ENCODE results near the gene AGAP3. TPM values are rescaled to one million over a fixed set of nuclear protein-coding genes. Genes with fewer than 3 reads are reported as not detected.

AGAP3 gene
- total RNA-seq, 4 donors from 2014 or later, result 68.6 to 100 (median 72.2) TPM

DNA sequence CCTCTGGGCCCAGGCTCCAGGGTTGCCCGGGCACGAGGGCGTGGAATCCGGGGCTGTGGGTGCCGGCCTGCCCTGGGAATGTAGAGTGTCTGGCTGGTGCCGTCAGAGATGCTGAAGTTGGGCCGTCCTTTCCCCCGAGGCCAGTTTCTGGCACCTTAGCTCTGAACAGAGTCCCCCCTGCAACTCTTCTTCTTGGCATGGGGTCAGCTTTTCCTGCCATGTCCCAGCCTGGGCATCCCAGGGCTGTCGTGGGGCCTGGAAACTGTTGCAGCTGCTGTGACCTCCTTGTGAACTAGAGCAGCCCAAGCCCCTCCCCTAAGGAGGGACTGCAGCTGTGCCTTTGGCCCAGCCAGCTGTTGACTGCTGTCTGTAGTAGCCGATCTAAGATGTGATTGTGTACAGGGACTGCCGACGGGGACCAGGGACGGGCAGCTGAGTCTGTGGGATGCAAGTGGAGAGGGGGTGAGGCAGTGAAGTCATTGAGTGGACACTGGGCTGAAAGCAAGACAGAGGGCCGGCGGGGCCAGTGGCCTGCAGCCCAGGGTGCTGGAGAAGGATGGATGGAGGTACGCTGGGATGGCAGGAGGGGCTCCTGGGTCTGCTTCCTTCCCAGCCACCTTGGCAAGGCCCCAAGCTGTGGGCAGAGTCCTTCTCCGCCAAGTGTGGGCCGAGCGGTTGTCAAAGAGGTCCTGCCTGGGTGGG, 45.5 kb downstream of the AGAP3 start:
- no peak for TF ChIP-seq POLR2A (IDR thresholded peaks at IDR 0.05)
- TF ChIP-seq, protein P1, sequence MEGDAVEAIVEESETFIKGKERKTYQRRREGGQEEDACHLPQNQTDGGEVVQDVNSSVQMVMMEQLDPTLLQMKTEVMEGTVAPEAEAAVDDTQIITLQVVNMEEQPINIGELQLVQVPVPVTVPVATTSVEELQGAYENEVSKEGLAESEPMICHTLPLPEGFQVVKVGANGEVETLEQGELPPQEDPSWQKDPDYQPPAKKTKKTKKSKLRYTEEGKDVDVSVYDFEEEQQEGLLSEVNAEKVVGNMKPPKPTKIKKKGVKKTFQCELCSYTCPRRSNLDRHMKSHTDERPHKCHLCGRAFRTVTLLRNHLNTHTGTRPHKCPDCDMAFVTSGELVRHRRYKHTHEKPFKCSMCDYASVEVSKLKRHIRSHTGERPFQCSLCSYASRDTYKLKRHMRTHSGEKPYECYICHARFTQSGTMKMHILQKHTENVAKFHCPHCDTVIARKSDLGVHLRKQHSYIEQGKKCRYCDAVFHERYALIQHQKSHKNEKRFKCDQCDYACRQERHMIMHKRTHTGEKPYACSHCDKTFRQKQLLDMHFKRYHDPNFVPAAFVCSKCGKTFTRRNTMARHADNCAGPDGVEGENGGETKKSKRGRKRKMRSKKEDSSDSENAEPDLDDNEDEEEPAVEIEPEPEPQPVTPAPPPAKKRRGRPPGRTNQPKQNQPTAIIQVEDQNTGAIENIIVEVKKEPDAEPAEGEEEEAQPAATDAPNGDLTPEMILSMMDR (IDR thresholded peaks at IDR 0.05), result no peak
- no peaks in the 10 kb centered on the region for H3K27me3 ChIP-seq
- intact Hi-C loops (cut with DNase I), result no loop called here
- H3K4me1 ChIP-seq, result peaks cover 0 to 4% (median 0%) of the 10 kb centered on the region in 3 donors
- no peaks in the 10 kb centered on the region for H3K9me3 ChIP-seq
- WGBS, 2 donors, result 77 to 85% methylated on average over 9 to 10 of the region's 19 CpGs
- peaks cover 73 to 100% (median 75%) of the 10 kb centered on the region in 3 donors for H3K36me3 ChIP-seq
- H3K4me3 ChIP-seq, result no peak overlapping the region
- H3K27ac ChIP-seq, result no peak overlapping the region
- no peak for DNase-seq

DNA sequence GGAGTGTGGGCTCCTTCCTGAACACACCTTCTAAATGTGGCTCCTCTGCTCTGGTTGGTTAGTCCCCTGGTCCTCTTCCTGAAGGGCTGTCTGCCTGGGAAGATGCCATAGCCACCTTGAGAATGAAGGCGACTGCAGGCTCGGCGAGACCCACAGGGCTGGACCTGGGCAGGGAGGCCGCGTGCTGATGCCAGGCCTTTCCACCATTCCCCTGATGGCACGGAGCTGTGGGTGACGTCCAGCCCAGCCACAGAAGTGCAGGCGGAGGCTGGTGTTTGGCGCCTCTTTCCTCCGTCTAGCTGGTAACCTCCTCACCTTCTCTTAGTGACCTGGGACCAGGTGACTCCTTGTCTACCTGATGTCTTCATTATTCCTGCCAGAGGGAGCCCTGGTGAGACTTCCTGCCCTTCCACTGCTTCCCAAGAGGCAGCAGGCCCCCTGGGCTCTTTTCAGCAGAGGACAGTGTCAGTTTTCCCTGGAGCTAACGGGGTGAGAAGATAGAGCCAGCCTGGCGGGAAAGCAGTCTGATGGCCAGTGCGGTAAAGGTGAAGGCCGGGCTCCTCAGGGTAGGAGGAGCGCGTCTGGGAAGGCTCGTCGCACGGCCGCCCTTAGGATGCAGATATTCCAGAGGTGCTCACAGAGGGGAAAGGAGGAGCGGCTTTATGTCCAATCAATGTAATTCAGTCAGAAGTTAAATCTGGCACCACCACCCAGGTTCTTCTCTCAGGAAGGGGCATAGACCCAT, 46.4 kb downstream of the AGAP3 start:
- Histone ChIP-seq H3K4me1 (no peaks in the 10 kb centered on the region), H3K4me3 (no peak overlapping the region), H3K36me3 (peaks cover 74 to 100% (median 78%) of the 10 kb centered on the region in 3 donors), H3K27me3 (no peaks in the 10 kb centered on the region), H3K27ac (no peak overlapping the region), H3K9me3 (no peaks in the 10 kb centered on the region)
- DNase-seq, result no peak
- 91 to 96% methylated on average over 16 to 18 of the region's 21 CpGs for WGBS, 2 donors
- TF ChIP-seq, protein P1 (IDR thresholded peaks at IDR 0.05), result no peak
- no peak for TF ChIP-seq POLR2A (IDR thresholded peaks at IDR 0.05)
- intact Hi-C loops (cut with DNase I), result no loop called here

DNA sequence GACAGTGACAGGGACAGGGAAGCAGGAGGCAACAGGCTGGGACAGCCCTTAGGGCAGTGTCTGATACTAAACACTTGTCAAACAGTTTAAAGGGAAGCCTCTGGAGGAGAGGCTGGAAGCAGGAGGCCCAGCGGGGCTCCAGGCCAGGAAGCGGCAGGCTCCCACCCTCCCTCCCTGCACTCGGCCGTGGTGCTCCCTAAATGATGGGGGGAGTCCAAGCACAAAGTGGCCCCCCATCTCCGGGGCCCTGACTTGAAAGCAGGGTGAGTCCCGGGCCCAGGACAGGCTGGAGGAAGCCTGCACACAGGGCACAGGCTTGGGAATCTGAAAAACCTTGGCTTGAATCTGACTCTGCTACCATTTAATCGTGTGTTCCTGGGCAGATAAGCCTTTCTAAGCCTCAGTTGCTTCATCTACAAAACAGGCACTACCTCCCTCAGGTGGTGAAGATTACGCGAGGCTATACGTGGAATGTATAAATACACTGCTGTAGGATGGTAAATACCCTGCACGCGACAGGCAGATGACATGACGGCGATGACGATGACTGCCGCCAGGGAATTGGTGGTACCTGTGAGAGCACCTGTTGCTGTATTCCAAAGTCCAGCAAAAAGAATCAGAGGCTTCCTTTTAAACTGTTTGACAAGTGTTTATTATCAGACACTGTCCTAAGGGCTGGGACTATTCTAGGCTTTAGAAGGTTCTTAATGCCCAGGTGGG, 47.2 kb downstream of the AGAP3 start:
- intact Hi-C loops (cut with DNase I), result no loop called here
- no peaks in the 10 kb centered on the region for H3K27me3 ChIP-seq
- H3K36me3 ChIP-seq, result peaks cover 76 to 100% (median 78%) of the 10 kb centered on the region in 3 donors
- TF ChIP-seq, protein P1 (IDR thresholded peaks at IDR 0.05), result no peak
- no peak for TF ChIP-seq POLR2A (IDR thresholded peaks at IDR 0.05)
- H3K4me1 ChIP-seq, result no peaks in the 10 kb centered on the region
- no peak for DNase-seq
- H3K4me3 ChIP-seq, result no peak overlapping the region
- H3K9me3 ChIP-seq, result no peaks in the 10 kb centered on the region
- no peak overlapping the region for H3K27ac ChIP-seq
- WGBS, 2 donors, result 87 to 93% methylated on average over 9 to 10 of the region's 16 CpGs

DNA sequence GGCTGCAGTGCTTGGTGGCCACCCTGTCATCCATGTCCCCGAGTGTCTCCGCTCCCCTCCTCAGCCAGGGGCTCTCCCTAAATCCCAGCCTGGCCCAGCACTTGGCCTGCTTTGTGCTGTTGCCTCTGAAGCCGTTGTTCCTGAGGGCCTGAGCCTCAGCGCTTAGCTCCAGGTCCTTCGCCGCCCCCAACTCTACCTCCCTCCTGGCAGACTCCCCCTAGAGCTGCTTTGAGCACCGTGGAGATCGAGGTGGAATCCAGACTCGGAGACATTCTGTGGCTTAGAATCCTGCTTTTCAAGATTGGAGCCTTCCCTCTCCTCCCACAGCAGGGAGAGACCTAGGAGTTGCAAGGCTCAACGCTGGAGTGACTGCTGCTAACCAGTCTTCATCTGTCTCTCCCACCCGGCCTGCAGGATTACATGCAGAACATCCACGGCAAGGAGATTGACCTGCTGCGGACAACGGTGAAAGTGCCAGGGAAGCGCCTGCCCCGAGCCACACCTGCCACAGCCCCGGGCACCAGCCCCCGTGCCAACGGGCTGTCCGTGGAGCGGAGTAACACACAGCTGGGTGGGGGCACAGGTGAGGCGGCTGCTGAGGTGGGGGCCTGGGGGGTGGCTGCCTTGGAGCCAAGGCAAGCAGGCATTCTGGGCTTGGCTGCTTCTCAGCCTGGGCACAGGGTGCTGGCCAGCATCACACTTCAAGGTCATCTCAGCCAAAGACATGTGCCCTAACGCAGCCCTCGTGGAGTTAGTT, 47.9 kb downstream of the AGAP3 start:
- Histone ChIP-seq H3K27ac (no peak overlapping the region), H3K27me3 (no peaks in the 10 kb centered on the region), H3K36me3 (peaks cover 69 to 100% (median 72%) of the 10 kb centered on the region in 3 donors), H3K9me3 (no peaks in the 10 kb centered on the region), H3K4me1 (no peaks in the 10 kb centered on the region), H3K4me3 (no peak overlapping the region)
- no peak for TF ChIP-seq POLR2A (IDR thresholded peaks at IDR 0.05)
- TF ChIP-seq, protein P1 (IDR thresholded peaks at IDR 0.05), result no peak
- DNase-seq, result no peak
- WGBS, 2 donors, result 68 to 85% methylated on average over 4 to 10 of the region's 24 CpGs
- intact Hi-C loops (cut with DNase I), result no loop called here

Data from esophagus squamous epithelium (tissue), 5 donors.